ENCODE measurements around the gene IWS1. TPM values are rescaled to one million over a fixed set of nuclear protein-coding genes. Genes with fewer than 3 reads are reported as not detected.

IWS1 gene
- total RNA-seq, 1 experiment from 2014 or later, result 70.5 TPM

GRCh38 chr2:127482031-127482430 lies 44.3 kb downstream of the IWS1 start:
- peaks cover 54% of the 10 kb centered on the region for H3K36me3 Mint-ChIP-seq
- 0 out of 2 replicates have a peak, but pooled peaks cover under 1% of the 10 kb centered on the region for H3K9me3 Mint-ChIP-seq
- ATAC-seq (no peak), DNase-seq (ENCODE audit: low spot score) (no peak)
- H3K27ac Mint-ChIP-seq, result peak overlapping the region; percentile 52; the same call in 1 of the 2 replicates
- H3K4me1 Mint-ChIP-seq, result peaks cover 34% of the 10 kb centered on the region
- no peak overlapping the region for H3K4me3 Mint-ChIP-seq
- no peaks in the 10 kb centered on the region for H3K27me3 Mint-ChIP-seq (ENCODE audit: low read depth)
- ChIA-PET CTCF (interaction anchor here (1.2 to 1.4 kb wide), 2 partner anchors 66 to 285 kb away, joined by 3 read pairs; no protein-coding TSS in a partner anchor), POLR2A (no interaction called here)
- no peak for TF ChIP-seq FOXP4 (CRISPR knock-in tag; IDR thresholded peaks at IDR 0.05)
- TF ChIP-seq AR (CRISPR knock-in tag; IDR thresholded peaks at IDR 0.05), result no peak
- no peak for TF ChIP-seq ZNF232 (CRISPR knock-in tag; IDR thresholded peaks at IDR 0.05)

- Mint-ChIP-seq H3K36me3 (peaks cover 35% of the 10 kb centered on the region), H3K27me3 (ENCODE audit: low read depth) (no peaks in the 10 kb centered on the region), H3K9me3 (peaks cover 15% of the 10 kb centered on the region), H3K4me1 (peaks cover 34% of the 10 kb centered on the region), H3K4me3 (no peak overlapping the region), H3K27ac (peak overlapping the region; percentile 77)
- ChIA-PET POLR2A (interaction anchor here (0.6 to 0.7 kb wide), 2 partner anchors 15 to 185 kb away, joined by 3 to 4 read pairs; no protein-coding TSS in a partner anchor), CTCF (interaction anchor here (0.6 to 2.9 kb wide), 22 partner anchors 12 to 283 kb away, joined by 3 to 21 read pairs (median 4); partner anchors contain the start of genes ERCC3 and IWS1)
- ATAC-seq, result peak; percentile 93
- TF ChIP-seq GTF2I (CRISPR knock-in tag; conservative IDR thresholded peaks at IDR 0.05) (no peak), AR (CRISPR knock-in tag; IDR thresholded peaks at IDR 0.05) (peak; percentile 74; the same call in 1 of the 2 replicates), ERG (CRISPR knock-in tag; IDR thresholded peaks at IDR 0.05) (0 out of 2 replicates have a peak, but pooled peaks have one; percentile 25)
- no peak for DNase-seq (ENCODE audit: low spot score)
Observed at GRCh38 chr2:127479866-127480743, 46.2 kb downstream of the IWS1 start.

- Mint-ChIP-seq H3K4me1 (peaks cover 34% of the 10 kb centered on the region), H3K36me3 (peaks cover 27% of the 10 kb centered on the region), H3K4me3 (no peak overlapping the region), H3K9me3 (peaks cover 15% of the 10 kb centered on the region), H3K27me3 (ENCODE audit: low read depth) (no peaks in the 10 kb centered on the region), H3K27ac (no peak overlapping the region)
- ATAC-seq (peak; percentile 56), DNase-seq (ENCODE audit: low spot score) (no peak)
- no peak for TF ChIP-seq NR2C2 (CRISPR knock-in tag; IDR thresholded peaks at IDR 0.05)
- TF ChIP-seq CTCF (IDR thresholded peaks at IDR 0.05), result peak; percentile 39; the same call in 1 of the 2 replicates
- TF ChIP-seq ZBTB21 (CRISPR knock-in tag; IDR thresholded peaks at IDR 0.05; ENCODE audit: borderline replicate concordance), result no peak
- POLR2A ChIA-PET, result no interaction called here
- CTCF ChIA-PET, result interaction anchor here (0.6 to 2.9 kb wide), 25 partner anchors 13 to 282 kb away, joined by 3 to 21 read pairs (median 4); partner anchors contain the start of genes ERCC3 and IWS1
Observed at GRCh38 chr2:127479219-127479825, 47.0 kb downstream of the IWS1 start.
